Ishikawa (cell line): Measurements from ENCODE around the gene KLK2.

Experiments used
- CEBPB ChIP-seq: IDR thresholded peaks from 2 replicates; pipeline ENCODE4 v1.6.1; 2012
- CREB1 ChIP-seq: IDR thresholded peaks from 2 replicates; pipeline ENCODE4 v1.6.1; 2012; ENCODE audit warnings: low read depth
- EGR1 ChIP-seq: IDR thresholded peaks from 2 replicates; pipeline ENCODE4 v1.6.1; 2012
- EP300 ChIP-seq: IDR thresholded peaks from 2 replicates; pipeline ENCODE4 v1.6.1; 2012; ENCODE audit warnings: borderline replicate concordance
- RAD21 ChIP-seq: IDR thresholded peaks from 2 replicates; pipeline ENCODE4 v1.6.1; 2012; ENCODE audit warnings: low read depth
- TCF12 ChIP-seq: IDR thresholded peaks from 2 replicates; pipeline ENCODE4 v1.6.1; 2012; ENCODE audit warnings: low read depth
- TEAD4 ChIP-seq: IDR thresholded peaks from 2 replicates; pipeline ENCODE4 v1.6.1; 2012
- YY1 ChIP-seq: IDR thresholded peaks from 2 replicates; pipeline ENCODE4 v1.6.1; 2012; ENCODE audit warnings: low read depth
- TF ChIP-seq, protein P1 (sequence below): IDR thresholded peaks from 2 replicates; pipeline ENCODE4 v1.6.1; 2012
- TF ChIP-seq, protein P2 (sequence below): IDR thresholded peaks from 2 replicates; pipeline ENCODE4 v1.6.1; 2012; ENCODE audit warnings: low read depth, mild to moderate bottlenecking

DNA sequence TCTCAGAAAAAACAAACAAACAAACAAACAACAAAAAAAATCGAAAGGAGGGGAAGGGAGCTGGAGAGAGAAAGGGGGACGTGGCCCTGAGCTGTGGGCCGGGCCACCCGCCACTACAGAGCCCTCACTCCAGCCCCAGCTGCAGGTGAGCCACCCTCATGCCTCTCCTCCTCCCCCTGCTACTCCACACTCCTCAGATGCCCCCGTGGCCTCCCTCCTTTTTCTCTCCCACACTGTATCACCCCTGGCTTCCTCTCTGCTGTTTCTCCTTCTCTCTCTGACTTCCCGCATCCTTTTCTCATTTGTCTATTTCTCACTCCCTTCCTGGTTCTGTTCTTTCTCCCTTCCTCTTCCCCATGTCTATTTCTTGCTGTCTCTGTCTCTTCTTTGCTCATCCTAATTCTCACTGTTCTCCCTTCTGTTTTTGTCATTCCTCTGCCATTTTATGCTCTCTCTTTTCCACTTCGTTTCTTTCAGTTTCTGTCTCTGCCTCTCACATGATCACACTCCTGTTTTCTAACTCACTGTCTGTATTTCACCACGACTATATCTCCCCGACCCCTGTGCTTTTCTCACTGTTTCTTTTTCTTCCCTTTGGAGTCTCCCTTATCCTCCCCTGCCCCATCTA, 2.7 kb downstream of the KLK2 start:
- TF ChIP-seq CEBPB: no peak
- TF ChIP-seq EP300: no peak
- TF ChIP-seq, protein P1, sequence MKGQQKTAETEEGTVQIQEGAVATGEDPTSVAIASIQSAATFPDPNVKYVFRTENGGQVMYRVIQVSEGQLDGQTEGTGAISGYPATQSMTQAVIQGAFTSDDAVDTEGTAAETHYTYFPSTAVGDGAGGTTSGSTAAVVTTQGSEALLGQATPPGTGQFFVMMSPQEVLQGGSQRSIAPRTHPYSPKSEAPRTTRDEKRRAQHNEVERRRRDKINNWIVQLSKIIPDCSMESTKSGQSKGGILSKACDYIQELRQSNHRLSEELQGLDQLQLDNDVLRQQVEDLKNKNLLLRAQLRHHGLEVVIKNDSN: no peak
- TF ChIP-seq, protein P2, sequence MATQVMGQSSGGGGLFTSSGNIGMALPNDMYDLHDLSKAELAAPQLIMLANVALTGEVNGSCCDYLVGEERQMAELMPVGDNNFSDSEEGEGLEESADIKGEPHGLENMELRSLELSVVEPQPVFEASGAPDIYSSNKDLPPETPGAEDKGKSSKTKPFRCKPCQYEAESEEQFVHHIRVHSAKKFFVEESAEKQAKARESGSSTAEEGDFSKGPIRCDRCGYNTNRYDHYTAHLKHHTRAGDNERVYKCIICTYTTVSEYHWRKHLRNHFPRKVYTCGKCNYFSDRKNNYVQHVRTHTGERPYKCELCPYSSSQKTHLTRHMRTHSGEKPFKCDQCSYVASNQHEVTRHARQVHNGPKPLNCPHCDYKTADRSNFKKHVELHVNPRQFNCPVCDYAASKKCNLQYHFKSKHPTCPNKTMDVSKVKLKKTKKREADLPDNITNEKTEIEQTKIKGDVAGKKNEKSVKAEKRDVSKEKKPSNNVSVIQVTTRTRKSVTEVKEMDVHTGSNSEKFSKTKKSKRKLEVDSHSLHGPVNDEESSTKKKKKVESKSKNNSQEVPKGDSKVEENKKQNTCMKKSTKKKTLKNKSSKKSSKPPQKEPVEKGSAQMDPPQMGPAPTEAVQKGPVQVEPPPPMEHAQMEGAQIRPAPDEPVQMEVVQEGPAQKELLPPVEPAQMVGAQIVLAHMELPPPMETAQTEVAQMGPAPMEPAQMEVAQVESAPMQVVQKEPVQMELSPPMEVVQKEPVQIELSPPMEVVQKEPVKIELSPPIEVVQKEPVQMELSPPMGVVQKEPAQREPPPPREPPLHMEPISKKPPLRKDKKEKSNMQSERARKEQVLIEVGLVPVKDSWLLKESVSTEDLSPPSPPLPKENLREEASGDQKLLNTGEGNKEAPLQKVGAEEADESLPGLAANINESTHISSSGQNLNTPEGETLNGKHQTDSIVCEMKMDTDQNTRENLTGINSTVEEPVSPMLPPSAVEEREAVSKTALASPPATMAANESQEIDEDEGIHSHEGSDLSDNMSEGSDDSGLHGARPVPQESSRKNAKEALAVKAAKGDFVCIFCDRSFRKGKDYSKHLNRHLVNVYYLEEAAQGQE: no peak
- TF ChIP-seq EGR1: no peak
- TF ChIP-seq TEAD4: no peak
- no peak for TF ChIP-seq TCF12
- no peak for TF ChIP-seq RAD21
- TF ChIP-seq YY1: no peak
- TF ChIP-seq CREB1: no peak
